ENCODE results near the gene PDIK1L. TPM values are rescaled to one million over a fixed set of nuclear protein-coding genes. Genes with fewer than 3 reads are reported as not detected.

PDIK1L gene
- total and polyA plus RNA-seq, 5 experiments from 2014 or later: 3.5 to 23.5 (median 5.1) TPM

DNA sequence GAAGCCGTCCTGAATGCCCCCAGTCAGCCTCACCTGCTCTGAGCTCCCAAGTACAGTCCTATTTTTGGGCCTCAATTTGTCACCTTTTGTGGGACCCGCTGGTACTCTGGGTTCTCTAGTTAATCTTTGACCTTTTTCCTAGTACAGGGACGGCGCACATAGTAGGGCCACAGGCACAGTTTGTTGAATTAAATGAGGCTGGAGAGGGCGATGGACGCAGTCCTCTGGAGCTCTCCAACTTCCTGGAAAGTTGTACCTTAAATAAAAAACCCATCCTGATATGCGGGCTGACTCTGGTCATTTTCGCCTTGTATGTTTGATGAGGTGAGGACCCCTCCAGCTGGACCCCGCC, 52.0 kb downstream of the PDIK1L start:
- POLR2A ChIA-PET: interaction anchor here (0.7 kb wide), 1 partner anchor 216 kb away, joined by 4 read pairs; no protein-coding TSS in a partner anchor
- no peak for DNase-seq
- no peaks in the 10 kb centered on the region for H3K36me3 Mint-ChIP-seq
- no peaks in the 10 kb centered on the region for H3K9me3 Mint-ChIP-seq
- H3K27me3 Mint-ChIP-seq: peaks cover 4 to 40% (median 11%) of the 10 kb centered on the region in 5 donors
- H3K4me1 Mint-ChIP-seq: peaks cover 0 to 16% (median 11%) of the 10 kb centered on the region in 4 donors
- ATAC-seq: no peak
- H3K4me3 Mint-ChIP-seq: peak overlapping the region; percentile 18 to 61 (median 48)
- H3K27ac Mint-ChIP-seq: no peak overlapping the region

DNA sequence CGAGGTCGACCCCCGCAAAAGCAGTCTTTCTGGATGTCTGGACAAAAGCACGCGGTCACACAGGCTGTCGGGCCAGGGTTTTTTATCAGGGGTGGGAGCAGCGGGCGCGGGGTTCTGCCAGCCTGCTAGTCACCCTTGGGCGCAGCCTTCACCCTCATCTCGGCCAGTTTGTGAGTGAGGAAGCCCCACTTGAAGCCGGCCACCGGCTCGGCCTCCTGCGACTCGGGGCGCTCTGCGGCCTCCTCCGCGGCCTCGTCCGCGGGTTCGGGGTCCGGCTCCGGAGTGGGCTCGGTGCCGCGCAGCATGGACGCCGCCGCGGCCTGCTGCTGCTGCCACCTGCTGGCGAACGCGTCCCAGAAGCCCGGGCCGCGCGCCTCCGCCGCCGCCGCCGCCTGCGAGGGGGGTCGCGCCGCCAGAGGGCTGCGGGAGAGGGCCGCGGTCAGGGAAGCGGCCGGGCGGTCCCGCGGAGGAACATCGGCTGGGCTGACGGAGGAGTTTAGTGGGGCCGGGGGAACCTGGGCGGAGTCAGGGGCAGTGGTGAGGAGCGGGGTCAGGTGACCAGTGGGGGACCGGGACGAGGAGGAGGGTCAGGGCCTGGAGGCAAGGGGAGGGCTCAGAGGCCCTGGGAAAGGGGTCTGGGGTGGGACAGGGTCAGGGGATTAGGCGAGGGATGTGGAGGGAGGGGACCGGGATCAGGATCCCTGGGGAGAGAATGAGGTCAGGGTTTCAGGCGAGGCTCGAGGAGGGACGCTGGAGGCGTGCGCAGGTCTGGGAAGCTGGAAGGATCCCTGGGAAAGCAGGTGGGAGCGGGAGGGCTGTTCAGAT, 52.6 kb downstream of the PDIK1L start:
- Mint-ChIP-seq H3K27me3 (peaks cover 4 to 34% (median 11%) of the 10 kb centered on the region in 5 donors), H3K36me3 (no peaks in the 10 kb centered on the region), H3K9me3 (no peaks in the 10 kb centered on the region), H3K27ac (peak overlapping the region in 2 of 10 donors; percentile 71 to 85), H3K4me3 (peak overlapping the region; percentile 48 to 82 (median 62)), H3K4me1 (peaks cover 0 to 16% (median 11%) of the 10 kb centered on the region in 4 donors)
- peak; percentile 77 to 82 for ATAC-seq
- POLR2A ChIA-PET: interaction anchor here (0.5 kb wide), 1 partner anchor 183 kb away, joined by 4 read pairs; no protein-coding TSS in a partner anchor
- DNase-seq: peak in 8 of 10 donors; percentile 13 to 72 (median 60)

DNA sequence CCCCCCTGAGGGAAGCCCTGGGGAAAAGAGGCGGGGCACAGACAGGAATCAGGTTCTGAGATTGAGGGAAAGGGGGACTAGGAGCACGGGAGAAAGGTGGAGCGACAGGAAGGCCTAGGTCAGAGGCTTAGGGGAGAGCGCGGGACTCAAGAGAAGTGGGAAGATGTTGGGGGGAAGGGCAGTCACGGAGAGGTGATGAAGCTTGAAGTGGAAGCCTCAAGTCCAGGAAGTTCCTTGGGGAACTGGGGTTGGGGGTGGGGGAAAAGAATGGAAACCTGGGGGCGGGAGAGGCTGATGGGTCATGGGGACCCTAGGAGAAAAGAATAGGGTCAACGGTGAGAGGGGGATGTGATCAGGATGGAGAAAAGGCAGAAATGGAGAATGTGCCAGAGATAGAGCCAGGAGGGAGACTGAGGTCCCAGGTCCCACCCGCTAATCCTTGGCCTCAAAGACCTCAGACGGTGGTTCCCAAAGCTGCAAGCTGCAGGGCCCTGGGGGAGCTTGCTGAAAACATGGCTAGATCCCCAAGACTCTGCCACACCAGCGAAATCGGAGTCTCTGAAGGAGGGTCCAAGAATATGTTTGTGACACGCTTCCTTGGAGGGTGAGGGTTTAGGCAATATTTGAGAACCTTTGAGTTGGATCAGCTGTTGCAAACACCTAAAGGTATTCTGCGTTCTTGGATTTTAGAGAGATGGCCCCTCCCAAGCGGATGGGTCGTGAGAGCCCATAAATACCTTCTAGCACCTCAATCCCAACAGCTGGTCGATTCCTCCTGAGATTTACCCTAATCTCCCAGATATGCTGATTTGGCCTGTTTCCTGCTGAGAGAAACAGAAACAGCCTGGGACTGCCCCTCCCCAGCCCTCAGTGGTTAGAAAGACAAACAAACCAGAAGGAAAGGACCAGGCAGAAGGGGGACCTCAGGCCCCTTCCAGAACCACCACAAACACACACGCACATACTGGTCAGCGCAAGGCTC, 53.5 kb downstream of the PDIK1L start:
- Mint-ChIP-seq H3K27me3 (peaks cover 4 to 25% (median 8%) of the 10 kb centered on the region in 5 donors), H3K36me3 (no peaks in the 10 kb centered on the region), H3K27ac (peak overlapping the region in 2 of 10 donors; percentile 77 to 85), H3K4me1 (peaks cover 0 to 16% (median 11%) of the 10 kb centered on the region in 4 donors), H3K9me3 (no peaks in the 10 kb centered on the region), H3K4me3 (peak overlapping the region; percentile 15 to 82 (median 62))
- POLR2A ChIA-PET: interaction anchor here (1.0 kb wide), 1 partner anchor 62 kb away, joined by 7 read pairs; no protein-coding TSS in a partner anchor
- no peak for ATAC-seq
- no peak for DNase-seq

DNA sequence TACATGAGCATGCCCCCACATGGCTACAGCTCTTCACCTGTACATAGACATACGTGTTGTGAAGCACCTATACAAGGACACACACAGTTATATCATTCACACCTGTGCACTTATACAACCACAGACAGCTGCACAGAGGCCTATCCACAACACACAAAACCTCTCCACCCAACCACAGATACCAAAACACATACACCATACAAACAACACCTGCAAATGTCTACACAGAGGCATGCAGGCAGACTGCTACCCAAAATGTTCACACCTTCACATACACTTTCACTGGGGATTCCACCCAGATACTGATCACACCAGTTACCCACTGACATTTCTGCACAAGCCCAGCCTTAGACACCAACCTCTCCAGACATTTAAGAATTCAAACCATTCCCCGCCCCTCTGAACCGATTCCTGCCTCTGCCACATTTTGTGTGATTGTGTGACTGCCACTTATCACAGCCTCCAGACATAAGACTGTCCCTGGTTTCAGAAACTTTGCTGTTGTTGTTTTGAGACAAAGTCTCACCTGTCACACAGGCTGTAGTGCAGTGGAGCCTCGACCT, 55.2 kb downstream of the PDIK1L start:
- DNase-seq (no peak), ATAC-seq (no peak)
- H3K4me3 Mint-ChIP-seq: peak overlapping the region in 1 of 10 donors; percentile 13
- peaks cover 4 to 23% (median 8%) of the 10 kb centered on the region in 5 donors for H3K27me3 Mint-ChIP-seq
- no peak overlapping the region for H3K27ac Mint-ChIP-seq
- POLR2A ChIA-PET: no interaction called here
- H3K4me1 Mint-ChIP-seq: peaks cover 6 to 30% (median 22%) of the 10 kb centered on the region in 4 donors
- no peaks in the 10 kb centered on the region for H3K9me3 Mint-ChIP-seq
- H3K36me3 Mint-ChIP-seq: peaks cover 0 to 3% (median 0%) of the 10 kb centered on the region in 3 donors

DNA sequence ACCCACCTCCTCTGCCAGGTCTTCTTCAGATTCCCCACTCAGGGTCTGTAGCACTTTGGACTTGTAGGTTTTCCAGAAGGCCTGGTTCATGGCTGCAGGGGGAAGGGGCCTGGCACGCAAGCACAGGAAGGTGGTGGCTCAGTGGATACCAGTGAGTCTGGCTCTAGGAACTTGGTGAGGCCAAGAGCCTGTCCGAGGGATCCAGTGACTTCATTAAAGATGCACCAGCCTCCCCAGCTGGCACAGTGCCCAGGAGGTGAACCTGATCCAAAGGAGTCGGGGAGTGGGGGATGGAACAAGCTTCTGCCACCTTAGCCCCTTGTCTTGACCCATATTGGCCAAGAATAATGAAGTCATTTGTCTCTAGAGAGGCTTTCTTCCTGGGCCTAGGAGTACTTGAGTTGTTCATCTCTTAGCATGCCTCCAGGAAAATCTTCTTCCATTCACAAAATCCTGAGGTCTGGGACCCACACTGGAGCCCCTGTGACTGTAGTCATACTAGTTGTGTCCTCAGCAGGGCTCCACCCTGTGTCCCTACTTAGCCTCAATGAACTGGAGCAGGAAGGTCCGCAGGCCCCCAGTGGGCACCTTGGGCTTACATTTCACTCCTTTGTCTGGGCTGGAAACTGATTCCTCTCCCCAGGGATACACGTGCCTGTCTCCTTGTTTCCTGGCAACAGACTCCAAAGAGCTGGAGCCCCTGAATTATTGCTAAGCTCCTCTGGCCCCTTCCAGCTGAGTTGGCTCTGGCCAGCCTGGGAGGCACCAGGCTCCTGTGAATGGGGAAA, 57.0 kb downstream of the PDIK1L start, which contains the start of gene C1orf232:
TSS of gene C1orf232 (minus strand) at position 554 of the 788 bp plus-strand sequence. CDS start at position 90, 464 bp downstream.
- no peak for DNase-seq
- POLR2A ChIA-PET: interaction anchor here (0.6 to 1.4 kb wide), 3 partner anchors 149 to 551 kb away, joined by 3 read pairs; partner anchors contain the start of gene CD52
- no peak for ATAC-seq
- peak within 1 kb of the TSS; percentile 81 to 91 (median 87) for H3K4me3 Mint-ChIP-seq
- H3K4me1 Mint-ChIP-seq: peaks cover 6 to 24% (median 16%) of the 10 kb centered on the region in 4 donors
- H3K27ac Mint-ChIP-seq: peak within 1 kb of the TSS; percentile 60 to 93 (median 90)
- H3K36me3 Mint-ChIP-seq: peaks cover 0 to 3% (median 0%) of the 10 kb centered on the region in 3 donors
- no peaks in the 10 kb centered on the region for H3K9me3 Mint-ChIP-seq
- peaks cover 0 to 9% (median 2%) of the 10 kb centered on the region in 5 donors for H3K27me3 Mint-ChIP-seq

DNA sequence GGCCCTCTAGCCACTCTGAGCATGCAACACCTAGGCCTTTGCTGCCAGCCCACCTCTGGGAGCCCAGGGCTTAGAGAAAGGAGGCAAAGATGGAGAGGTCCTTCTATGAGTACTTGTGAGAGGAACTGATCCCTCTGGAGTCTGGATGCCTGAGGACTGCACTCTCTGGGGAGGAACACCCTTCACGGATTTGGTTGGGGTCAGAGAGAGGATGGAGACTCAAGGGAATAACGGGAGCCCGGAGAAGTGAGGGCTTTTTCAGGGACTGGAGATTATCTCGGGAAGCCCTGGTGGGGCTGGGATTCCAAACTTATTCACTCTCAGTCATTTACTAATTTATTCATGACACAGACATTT, 57.6 kb downstream of the PDIK1L start:
- H3K27ac Mint-ChIP-seq: peak overlapping the region in 9 of 10 donors; percentile 34 to 92 (median 90)
- DNase-seq (no peak), ATAC-seq (no peak)
- H3K4me3 Mint-ChIP-seq: peak overlapping the region; percentile 81 to 91 (median 87)
- H3K27me3 Mint-ChIP-seq: peaks cover 0 to 8% (median 0%) of the 10 kb centered on the region in 5 donors
- POLR2A ChIA-PET: interaction anchor here (0.6 to 1.5 kb wide), 7 partner anchors 34 to 551 kb away, joined by 3 to 26 read pairs (median 3); partner anchors contain the start of genes CD52, CEP85 and PDIK1L
- H3K9me3 Mint-ChIP-seq: no peaks in the 10 kb centered on the region
- H3K4me1 Mint-ChIP-seq: peaks cover 6 to 21% (median 15%) of the 10 kb centered on the region in 4 donors
- peaks cover 0 to 3% (median 0%) of the 10 kb centered on the region in 3 donors for H3K36me3 Mint-ChIP-seq

DNA sequence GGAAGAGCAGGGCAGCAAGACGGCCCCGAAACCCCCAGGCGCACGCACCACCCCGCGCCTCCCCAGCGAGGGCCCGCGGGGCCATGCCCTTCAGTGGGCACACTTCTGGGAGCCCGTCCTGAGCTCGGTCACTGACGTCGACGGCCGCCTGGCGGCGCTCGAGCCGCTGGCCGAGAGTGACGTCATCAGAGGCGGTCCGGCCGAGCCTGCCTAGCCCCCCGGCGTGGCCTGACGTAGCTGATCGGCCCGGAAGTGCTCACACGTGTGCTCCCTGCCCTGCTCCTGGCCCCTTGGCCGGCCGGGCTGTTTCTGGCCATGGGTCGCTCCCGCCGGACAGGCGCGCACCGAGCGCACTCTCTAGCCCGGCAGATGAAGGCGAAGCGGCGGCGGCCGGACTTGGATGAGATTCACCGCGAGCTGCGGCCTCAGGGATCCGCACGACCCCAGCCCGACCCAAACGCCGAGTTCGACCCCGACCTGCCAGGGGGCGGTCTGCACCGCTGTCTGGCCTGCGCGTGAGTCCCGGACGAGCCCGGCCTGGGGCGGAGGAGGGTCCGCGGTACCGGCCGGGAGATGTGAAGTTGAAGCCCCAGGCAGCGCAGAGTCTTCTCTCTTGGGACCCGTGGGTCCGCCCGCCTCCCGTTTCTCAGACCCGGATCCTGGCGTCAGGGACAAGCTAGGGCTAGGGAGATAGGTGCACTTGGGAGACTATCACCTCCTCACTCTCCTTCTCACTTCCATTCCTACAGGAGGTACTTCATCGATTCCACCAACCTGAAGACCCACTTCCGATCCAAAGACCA, 58.2 kb downstream of the PDIK1L start, which contains the start of gene ZNF593:
TSS of gene ZNF593 (plus strand) at position 240 of the 803 bp plus-strand sequence. CDS start at position 316, 76 bp downstream.
- POLR2A ChIA-PET: interaction anchor here (0.6 to 1.5 kb wide), 8 partner anchors 33 to 150 kb away, joined by 3 to 26 read pairs (median 3); partner anchors contain the start of genes CD52, CEP85 and PDIK1L
- H3K27me3 Mint-ChIP-seq: peaks cover 0 to 4% (median 0%) of the 10 kb centered on the region in 5 donors
- H3K4me1 Mint-ChIP-seq: peaks cover 6 to 15% (median 12%) of the 10 kb centered on the region in 4 donors
- H3K4me3 Mint-ChIP-seq: peak within 1 kb of the TSS; percentile 81 to 91 (median 87)
- DNase-seq (peak; percentile 69 to 88 (median 76)), ATAC-seq (peak; percentile 91 to 93)
- no peaks in the 10 kb centered on the region for H3K9me3 Mint-ChIP-seq
- peaks cover 0 to 3% (median 0%) of the 10 kb centered on the region in 3 donors for H3K36me3 Mint-ChIP-seq
- peak within 1 kb of the TSS; percentile 60 to 93 (median 90) for H3K27ac Mint-ChIP-seq

DNA sequence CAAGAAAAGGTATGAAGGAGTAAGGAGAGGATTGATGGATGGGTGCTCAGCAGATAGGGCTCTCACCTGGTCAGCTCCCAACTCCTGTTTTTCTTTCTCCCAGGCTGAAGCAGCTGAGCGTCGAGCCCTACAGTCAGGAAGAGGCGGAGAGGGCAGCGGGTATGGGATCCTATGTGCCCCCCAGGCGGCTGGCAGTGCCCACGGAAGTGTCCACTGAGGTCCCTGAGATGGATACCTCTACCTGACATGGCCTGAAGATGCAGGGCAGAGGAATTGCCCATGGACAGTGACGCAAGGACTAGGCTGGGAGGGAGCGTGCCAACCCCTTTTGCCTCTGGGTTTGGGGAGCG, 58.8 kb downstream of the PDIK1L start:
- H3K9me3 Mint-ChIP-seq: no peaks in the 10 kb centered on the region
- H3K27ac Mint-ChIP-seq: peak overlapping the region; percentile 38 to 93 (median 90)
- DNase-seq (no peak), ATAC-seq (no peak)
- peaks cover 6 to 15% (median 12%) of the 10 kb centered on the region in 4 donors for H3K4me1 Mint-ChIP-seq
- peaks cover 0 to 3% (median 0%) of the 10 kb centered on the region in 3 donors for H3K36me3 Mint-ChIP-seq
- peak overlapping the region; percentile 81 to 91 (median 87) for H3K4me3 Mint-ChIP-seq
- no peaks in the 10 kb centered on the region for H3K27me3 Mint-ChIP-seq
- POLR2A ChIA-PET: interaction anchor here (0.6 to 1.5 kb wide), 4 partner anchors 32 to 150 kb away, joined by 3 to 26 read pairs (median 3); partner anchors contain the start of genes CEP85 and PDIK1L

DNA sequence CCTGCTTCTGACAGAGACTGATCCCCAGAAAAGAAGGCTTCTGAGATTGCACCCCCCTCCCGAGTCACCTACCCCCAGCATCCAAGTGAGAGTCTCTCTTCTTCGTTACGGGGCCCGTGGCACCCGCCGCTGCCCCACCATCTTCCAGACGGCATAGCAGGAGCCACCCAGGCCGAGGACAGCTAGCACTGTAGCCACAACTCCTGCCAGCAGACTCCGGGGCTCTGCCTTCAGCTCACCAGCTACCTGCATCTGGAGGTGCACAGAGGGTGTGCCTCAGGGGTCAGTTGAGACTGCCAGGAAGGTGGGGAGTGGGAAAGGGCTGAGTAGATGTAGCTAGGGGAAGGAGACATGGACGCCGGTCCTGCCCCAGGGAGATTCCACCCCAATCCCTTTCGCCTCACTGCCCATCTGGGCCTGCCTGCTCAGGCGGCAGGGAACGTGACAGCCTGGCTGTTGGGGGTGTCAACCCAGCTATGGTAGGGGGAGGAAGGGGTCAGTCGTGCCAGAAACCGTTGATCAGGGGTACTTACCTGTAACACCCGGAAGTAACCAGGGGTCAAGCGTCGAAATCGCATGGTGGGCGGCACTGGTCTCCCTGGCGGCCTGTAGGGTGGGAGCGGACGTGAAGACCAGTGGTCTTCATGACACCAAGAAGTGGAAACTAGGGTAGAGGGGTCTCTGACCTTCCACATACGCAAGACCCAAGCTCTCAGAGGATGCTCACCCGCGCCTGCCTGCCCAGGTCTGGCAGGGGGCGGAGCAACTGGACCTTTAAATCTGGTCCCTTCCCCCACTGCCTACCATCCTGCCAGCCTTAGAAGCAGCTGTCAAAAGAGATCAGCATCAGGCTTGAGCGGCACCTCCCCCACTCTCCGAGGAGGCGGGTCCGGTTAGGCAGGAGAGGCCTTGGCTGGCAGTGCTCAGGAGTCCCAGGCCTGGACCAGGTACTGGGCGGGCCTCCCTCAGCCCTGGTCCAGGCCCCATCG, 59.8 kb downstream of the PDIK1L start, which contains the start of gene ZNF593OS:
TSS of gene ZNF593OS (minus strand) at position 749 of the 989 bp plus-strand sequence. CDS start at position 578, 171 bp downstream.
- no peak for DNase-seq
- no peak for ATAC-seq
- POLR2A ChIA-PET: interaction anchor here (1.2 kb wide), 1 partner anchor 62 kb away, joined by 4 read pairs; no protein-coding TSS in a partner anchor
- H3K27ac Mint-ChIP-seq: peak within 1 kb of the TSS in 7 of 10 donors; percentile 16 to 91 (median 50)
- H3K27me3 Mint-ChIP-seq: no peaks in the 10 kb centered on the region
- H3K9me3 Mint-ChIP-seq: no peaks in the 10 kb centered on the region
- H3K36me3 Mint-ChIP-seq: peaks cover 0 to 3% (median 0%) of the 10 kb centered on the region in 3 donors
- peak within 1 kb of the TSS; percentile 81 to 91 (median 87) for H3K4me3 Mint-ChIP-seq
- H3K4me1 Mint-ChIP-seq: peaks cover 6 to 15% (median 12%) of the 10 kb centered on the region in 4 donors

Data from naive thymus-derived CD8-positive, alpha-beta T cell (primary cell).